NOMO-1 treated with DMSO at 0.1 percent for 48 hours (cell line): Measurements from ENCODE around the gene CHCHD6.

Source experiments
- DNase-seq: peaks from one replicate; lab custom pipeline; 2025; ENCODE audit not compliant: unreplicated experiment; lab: John Stamatoyannopoulos, UW

CHCHD6 gene

GRCh38 chr3:126857928-126858327, 153.9 kb downstream of the CHCHD6 start:
- no peak for DNase-seq

DNA sequence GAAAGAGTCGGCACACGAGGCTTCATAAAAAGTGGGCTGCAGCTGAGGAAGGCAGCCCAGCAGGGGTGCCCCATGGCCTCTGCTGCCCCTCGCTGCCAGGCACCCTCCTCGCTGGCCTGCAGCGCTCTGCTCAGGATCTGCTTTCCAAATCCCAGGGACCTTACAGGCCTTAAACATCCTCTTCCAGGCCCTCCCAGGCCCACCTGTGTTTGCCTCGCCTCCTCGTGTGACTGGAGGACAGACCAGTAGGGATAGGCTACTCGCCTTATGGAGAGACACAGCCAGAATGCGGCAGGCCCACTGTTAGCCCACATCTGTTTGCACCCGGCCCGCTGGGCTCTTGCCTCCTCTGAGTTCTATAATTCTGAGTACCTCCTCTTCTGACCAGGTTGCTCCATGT, 154.4 kb downstream of the CHCHD6 start:
- no peak for DNase-seq

- DNase-seq, result no peak
These were observed 154.8 kb downstream of the CHCHD6 start for GRCh38 chr3:126858887-126859286.

- DNase-seq, result no peak
These were observed 155.6 kb downstream of the CHCHD6 start for GRCh38 chr3:126859415-126860246.

GRCh38 chr3:126865736-126866135, 161.7 kb downstream of the CHCHD6 start:
- no peak for DNase-seq

GRCh38 chr3:126866175-126866759, 162.2 kb downstream of the CHCHD6 start:
- no peak for DNase-seq

- no peak for DNase-seq
These were observed 163.3 kb downstream of the CHCHD6 start for GRCh38 chr3:126867190-126867862.

GRCh38 chr3:126867863-126868200, 163.8 kb downstream of the CHCHD6 start:
- no peak for DNase-seq

GRCh38 chr3:126870608-126871210, 166.7 kb downstream of the CHCHD6 start:
- no peak for DNase-seq

DNA sequence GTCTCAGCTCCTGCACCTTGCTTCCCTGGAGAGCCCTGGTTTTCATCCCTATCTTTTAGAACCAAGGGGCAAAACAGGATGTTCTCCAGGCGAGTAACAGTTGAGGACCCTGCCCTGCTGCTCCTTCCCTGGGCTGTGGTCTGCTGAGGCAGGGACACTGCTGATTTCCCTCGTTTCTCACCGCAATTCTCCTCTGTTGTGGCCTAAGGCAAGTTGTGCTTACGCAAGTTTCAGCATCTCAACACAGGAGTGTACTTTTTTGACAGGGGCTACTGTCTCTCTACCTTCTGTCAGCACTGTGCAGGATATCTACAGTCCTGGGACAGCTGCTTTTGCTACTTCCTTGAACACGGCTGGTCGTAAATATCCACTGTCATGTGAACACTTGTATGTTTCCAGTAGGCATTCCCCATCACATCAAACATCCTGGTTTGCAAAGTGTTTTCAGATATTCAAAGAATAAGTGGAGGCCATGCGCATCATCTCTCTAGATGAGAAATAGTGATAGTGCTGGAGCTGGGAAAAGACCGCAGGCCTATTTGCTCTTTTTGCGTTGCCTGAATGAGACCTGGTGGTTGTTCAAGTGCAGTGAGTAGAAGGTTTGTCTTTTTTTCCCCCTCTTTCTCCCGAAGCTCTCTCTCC, 168.8 kb downstream of the CHCHD6 start:
- no peak for DNase-seq

- no peak for DNase-seq
These were observed 169.4 kb downstream of the CHCHD6 start for GRCh38 chr3:126873416-126873815.

GRCh38 chr3:126878664-126879063, 174.6 kb downstream of the CHCHD6 start:
- no peak for DNase-seq

GRCh38 chr3:126880901-126881300, 176.9 kb downstream of the CHCHD6 start:
- peak; percentile 60 for DNase-seq

- DNase-seq, result no peak
These were observed 177.8 kb downstream of the CHCHD6 start for GRCh38 chr3:126881861-126882260.

GRCh38 chr3:126883241-126883640, 179.2 kb downstream of the CHCHD6 start:
- DNase-seq, result no peak

DNA sequence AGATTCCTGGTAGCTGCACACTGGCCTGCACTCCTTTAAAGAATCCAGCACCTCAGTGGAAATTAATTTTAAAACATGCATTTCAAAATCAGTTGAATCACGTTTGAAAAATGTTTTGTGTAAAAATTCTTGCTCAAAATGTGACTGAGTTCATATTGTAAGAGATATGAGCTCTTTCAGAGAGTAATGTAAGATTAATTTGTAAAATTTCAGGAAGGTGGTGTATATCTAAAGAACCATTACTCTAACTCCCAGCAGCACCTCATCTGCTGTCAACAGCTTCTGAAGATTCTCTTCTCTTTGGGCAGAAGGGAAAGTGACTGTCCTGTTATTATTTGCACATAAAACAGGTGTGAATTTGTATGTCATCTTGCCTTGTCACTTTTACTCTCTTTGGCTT, 181.4 kb downstream of the CHCHD6 start:
- DNase-seq, result no peak

GRCh38 chr3:126886217-126886616, 182.2 kb downstream of the CHCHD6 start:
- DNase-seq, result no peak

DNA sequence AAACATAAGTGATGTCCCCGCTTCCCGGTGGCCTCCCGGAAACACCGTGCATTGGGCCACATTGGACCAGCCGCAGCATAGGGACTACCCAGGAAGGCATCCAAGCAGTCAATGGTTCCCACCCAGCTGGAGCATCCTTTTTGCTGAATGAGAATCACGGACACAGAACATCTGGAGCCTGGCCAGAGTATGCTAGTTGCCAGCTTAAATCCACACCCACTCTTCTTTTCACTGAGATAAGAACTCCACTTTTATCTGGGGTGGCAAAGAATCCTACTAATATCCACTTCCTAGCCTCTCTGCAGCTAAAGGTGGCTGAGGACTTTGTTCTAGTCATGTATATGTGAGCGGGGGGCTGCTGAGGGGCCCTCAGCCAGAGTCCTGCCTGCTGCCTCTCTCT, 183.6 kb downstream of the CHCHD6 start:
- no peak for DNase-seq

GRCh38 chr3:126888186-126888760, 184.2 kb downstream of the CHCHD6 start:
- no peak for DNase-seq

DNA sequence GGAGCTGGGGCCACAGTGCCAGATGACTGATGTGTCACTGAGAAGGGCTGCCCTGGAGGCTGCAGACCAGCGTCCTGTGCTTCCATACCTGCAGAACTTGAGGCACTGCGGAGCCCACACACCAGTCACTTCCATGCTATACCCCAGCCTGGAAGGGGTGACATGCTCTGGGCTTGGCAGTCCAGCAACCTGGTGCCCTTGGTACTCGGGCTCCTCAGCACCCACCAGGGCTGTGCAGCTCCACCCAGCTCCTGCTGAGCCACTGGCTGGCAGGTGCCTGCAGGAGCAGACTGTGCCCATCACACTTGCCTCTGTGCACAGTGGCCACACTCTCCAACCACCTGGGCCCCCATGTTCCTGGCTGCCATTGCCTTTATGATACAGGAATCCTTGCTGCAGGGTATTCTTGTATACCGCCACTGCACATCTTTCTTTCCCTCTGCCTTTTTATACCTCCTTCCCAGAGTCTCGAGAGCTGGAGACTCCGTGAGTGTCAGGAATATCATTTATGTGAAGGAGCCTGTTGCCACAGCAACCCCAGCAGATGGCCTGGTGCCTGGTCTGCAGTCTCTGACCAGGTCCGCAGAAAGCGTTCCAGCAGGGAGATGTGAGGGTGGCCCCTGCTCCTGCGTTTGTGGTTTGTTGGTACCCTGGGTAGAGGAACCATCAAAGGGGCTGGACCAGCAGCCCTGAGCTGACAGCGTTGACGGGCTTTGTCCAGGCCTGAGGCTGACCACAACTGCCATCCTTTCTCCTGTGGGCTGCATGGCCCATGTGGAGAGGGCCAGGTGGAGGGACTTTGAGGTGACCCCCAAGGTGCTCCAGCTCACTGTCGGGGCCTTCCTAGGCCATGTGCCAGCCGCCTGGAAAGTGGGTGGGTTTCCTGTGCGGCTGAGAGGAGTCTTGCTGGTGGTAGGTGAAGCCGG, 185.5 kb downstream of the CHCHD6 start:
- DNase-seq, result no peak
